ENCODE results near the gene MYNN.
"Not testable (repeated sequence)": the region's sequence is repeated elsewhere in the genome, so short reads cannot be mapped to it uniquely, and the experiment has no call there.

Gene MYNN

GRCh38 chr3:169772897-169773816 is at the start of gene MYNN:
Gene MYNN (plus strand): TSS chr3:169773396. CDS start chr3:169774296, 900 bp downstream.
- DNase-seq (ENCODE audit: low read depth): peak; percentile 87

GRCh38 chr3:169731857-169732256 is 41.3 kb upstream of the MYNN start:
- DNase-seq (ENCODE audit: low read depth): not testable (repeated sequence)

GRCh38 chr3:169739067-169739466 is 34.1 kb upstream of the MYNN start:
- DNase-seq (ENCODE audit: low read depth): no peak

- no peak for DNase-seq (ENCODE audit: low read depth)
Observed at GRCh38 chr3:169744366-169745054, 28.7 kb upstream of the MYNN start.

- DNase-seq (ENCODE audit: low read depth): no peak
Observed at GRCh38 chr3:169746924-169747323, 26.3 kb upstream of the MYNN start.

GRCh38 chr3:169748670-169749069 is 24.5 kb upstream of the MYNN start:
- no peak for DNase-seq (ENCODE audit: low read depth)

GRCh38 chr3:169750665-169751064 is 22.5 kb upstream of the MYNN start:
- DNase-seq (ENCODE audit: low read depth): no peak

GRCh38 chr3:169751875-169752274 is 21.3 kb upstream of the MYNN start:
- DNase-seq (ENCODE audit: low read depth): no peak

- DNase-seq (ENCODE audit: low read depth): no peak
Observed at GRCh38 chr3:169754711-169755110, 18.5 kb upstream of the MYNN start.

GRCh38 chr3:169755488-169755887 is 17.7 kb upstream of the MYNN start:
- DNase-seq (ENCODE audit: low read depth): no peak

- DNase-seq (ENCODE audit: low read depth): no peak
Observed at GRCh38 chr3:169758359-169758994, 14.7 kb upstream of the MYNN start.

- no peak for DNase-seq (ENCODE audit: low read depth)
Observed at GRCh38 chr3:169759256-169759655, 13.9 kb upstream of the MYNN start.

GRCh38 chr3:169760479-169760878 is 12.7 kb upstream of the MYNN start:
- no peak for DNase-seq (ENCODE audit: low read depth)

GRCh38 chr3:169764312-169764881 is 8.8 kb upstream of the MYNN start:
- DNase-seq (ENCODE audit: low read depth): peak; percentile 60

GRCh38 chr3:169764882-169765612 is 8.1 kb upstream of the MYNN start, which contains the start of gene TERC:
Gene TERC (minus strand): TSS chr3:169765060.
- DNase-seq (ENCODE audit: low read depth): peak; percentile 90

GRCh38 chr3:169769287-169770181 is 3.7 kb upstream of the MYNN start, which contains the start of gene ACTRT3:
Gene ACTRT3 (minus strand): TSS chr3:169769561. CDS start chr3:169769520, 41 bp downstream.
- peak; percentile 64 for DNase-seq (ENCODE audit: low read depth)

GRCh38 chr3:169771497-169772304 is 1.5 kb upstream of the MYNN start:
- DNase-seq (ENCODE audit: low read depth): peak; percentile 32

- DNase-seq (ENCODE audit: low read depth): no peak
Observed at GRCh38 chr3:169772305-169772896, 795 bp upstream of the MYNN start.

GRCh38 chr3:169774186-169774585 is 990 bp downstream of the MYNN start:
- no peak for DNase-seq (ENCODE audit: low read depth)

All from activated T-cell treated with anti-CD3 and anti-CD28 coated beads for 48 hours (primary cell).